Measurements from ENCODE around the gene SIRT1.
A peak's percentile ranks its signal among the peaks of the same experiment; 100 is the strongest.
"Not testable (repeated sequence)": the region's sequence is repeated elsewhere in the genome, so short reads cannot be mapped to it uniquely, and the experiment has no call there.

SIRT1 gene

DNA sequence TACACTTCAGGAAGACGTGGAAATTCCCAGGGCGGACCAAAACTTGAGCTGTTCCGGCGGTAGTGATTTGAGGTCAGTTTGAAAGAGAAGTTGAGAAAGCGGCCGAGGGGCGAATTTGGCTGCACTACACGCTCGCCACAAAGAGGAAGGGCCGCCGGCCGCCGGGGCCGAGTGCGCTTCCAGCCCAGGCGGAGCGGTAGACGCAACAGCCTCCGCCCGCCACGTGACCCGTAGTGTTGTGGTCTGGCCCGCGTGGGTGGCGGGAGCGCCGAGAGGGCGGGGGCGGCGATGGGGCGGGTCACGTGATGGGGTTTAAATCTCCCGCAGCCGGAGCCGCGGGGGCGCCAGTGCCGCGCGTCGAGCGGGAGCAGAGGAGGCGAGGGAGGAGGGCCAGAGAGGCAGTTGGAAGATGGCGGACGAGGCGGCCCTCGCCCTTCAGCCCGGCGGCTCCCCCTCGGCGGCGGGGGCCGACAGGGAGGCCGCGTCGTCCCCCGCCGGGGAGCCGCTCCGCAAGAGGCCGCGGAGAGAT lies at the start of gene SIRT1:
Gene SIRT1, plus strand, starts transcription at position 344 of the 529 bp plus-strand sequence. Its CDS starts 66 bp downstream, at position 410.
- peak within 1 kb of the TSS; percentile 54 for H3K9ac ChIP-seq (ENCODE audit: low read length)
- no peaks in the 10 kb centered on the region for H3K27me3 ChIP-seq (ENCODE audit: control insufficient read depth, insufficient read depth, low read length)
- peaks cover 6% of the 10 kb centered on the region for H3K4me1 ChIP-seq (ENCODE audit: control insufficient read depth, insufficient read depth, low read length)
- H3K36me3 ChIP-seq (ENCODE audit: control insufficient read depth, insufficient read depth, low read length) = peaks cover 8% of the 10 kb centered on the region
- H3K4me3 ChIP-seq (ENCODE audit: low read length) = peak within 1 kb of the TSS; percentile 86
- H3K27ac ChIP-seq (ENCODE audit: low read depth, low read length) = peak within 1 kb of the TSS; percentile 83

DNA sequence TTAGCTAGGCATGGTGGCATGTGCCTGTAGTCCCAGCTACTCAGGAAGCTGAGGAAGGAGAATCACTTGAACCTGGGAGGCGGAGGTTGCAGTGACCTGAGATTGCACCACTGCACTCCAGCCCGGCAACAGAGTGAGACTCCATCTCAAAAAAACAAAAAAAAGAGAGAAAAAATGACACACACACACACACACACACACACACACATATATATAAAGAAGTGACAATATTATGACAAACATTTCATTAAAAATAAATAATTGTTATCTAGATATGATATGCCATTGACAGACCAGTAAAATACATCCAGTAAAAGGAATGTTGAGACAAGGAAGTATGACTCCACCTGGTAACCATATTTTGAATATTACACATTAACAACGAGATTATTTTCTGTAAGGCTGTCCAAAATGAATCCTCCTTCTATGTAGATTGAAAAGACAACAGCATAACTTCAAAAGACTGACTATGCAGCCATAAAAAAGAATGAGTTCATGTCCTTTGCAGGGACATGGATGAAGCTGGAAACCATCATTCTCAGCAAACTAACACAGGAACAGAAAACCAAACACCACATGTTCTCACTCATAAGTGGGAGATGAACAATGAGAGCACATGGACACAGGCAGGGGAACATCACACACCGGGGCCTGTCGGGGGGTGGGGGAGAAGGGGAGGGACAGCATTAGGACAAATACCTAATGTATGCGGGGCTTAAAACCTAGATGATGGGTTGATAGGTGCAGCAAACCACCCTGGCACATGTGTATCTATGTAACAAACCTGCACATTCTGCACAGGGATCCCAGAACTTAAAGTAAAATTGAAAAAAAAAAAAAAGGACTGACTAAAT lies 48.7 kb upstream of the SIRT1 start:
- H3K4me3 ChIP-seq (ENCODE audit: low read length); H3K27me3 ChIP-seq (ENCODE audit: control insufficient read depth, insufficient read depth, low read length); H3K27ac ChIP-seq (ENCODE audit: low read depth, low read length); H3K36me3 ChIP-seq (ENCODE audit: control insufficient read depth, insufficient read depth, low read length); H3K4me1 ChIP-seq (ENCODE audit: control insufficient read depth, insufficient read depth, low read length); H3K9ac ChIP-seq (ENCODE audit: low read length): not testable (repeated sequence)

DNA sequence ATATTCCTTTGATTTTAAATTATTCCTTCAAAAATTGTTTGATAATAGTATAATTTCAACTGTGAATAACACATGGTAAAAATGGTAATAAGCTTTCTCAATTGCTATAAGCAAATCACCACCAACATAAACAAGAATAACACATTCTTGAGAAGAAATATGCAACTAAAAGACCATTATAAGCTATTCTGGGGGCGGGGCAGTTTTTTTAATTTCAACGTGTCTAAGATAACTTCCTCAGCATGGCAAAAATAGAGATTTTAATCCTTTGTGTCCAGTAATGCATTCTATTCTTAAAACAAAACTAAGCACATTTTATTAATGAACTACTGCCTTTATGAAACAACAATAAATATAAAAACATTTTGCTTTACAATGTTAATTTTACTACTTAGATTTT lies 48.0 kb upstream of the SIRT1 start:
- no peak overlapping the region for H3K9ac ChIP-seq (ENCODE audit: low read length)
- no peak overlapping the region for H3K27ac ChIP-seq (ENCODE audit: low read depth, low read length)
- no peak overlapping the region for H3K4me3 ChIP-seq (ENCODE audit: low read length)
- H3K36me3 ChIP-seq (ENCODE audit: control insufficient read depth, insufficient read depth, low read length) = no peaks in the 10 kb centered on the region
- no peaks in the 10 kb centered on the region for H3K4me1 ChIP-seq (ENCODE audit: control insufficient read depth, insufficient read depth, low read length)
- H3K27me3 ChIP-seq (ENCODE audit: control insufficient read depth, insufficient read depth, low read length) = no peaks in the 10 kb centered on the region

DNA sequence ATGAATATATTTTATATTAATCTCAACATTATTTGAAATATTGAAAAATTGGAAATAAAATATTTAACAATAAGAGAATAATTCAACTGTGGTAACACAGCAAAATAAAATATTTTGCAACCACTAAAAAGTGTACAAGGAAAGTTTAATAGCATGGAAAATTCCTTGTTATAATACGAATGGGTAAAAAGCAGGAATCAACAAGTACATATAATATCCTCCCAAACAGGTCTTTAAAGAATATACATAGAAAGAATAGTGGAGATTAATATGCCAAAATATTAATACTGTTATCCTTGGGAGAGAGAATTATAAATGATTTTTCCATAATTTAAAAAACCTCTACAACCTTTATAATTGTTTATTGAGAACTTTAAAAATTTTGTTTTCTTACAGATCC lies 47.5 kb upstream of the SIRT1 start:
- H3K36me3 ChIP-seq (ENCODE audit: control insufficient read depth, insufficient read depth, low read length) = no peaks in the 10 kb centered on the region
- no peak overlapping the region for H3K9ac ChIP-seq (ENCODE audit: low read length)
- H3K4me1 ChIP-seq (ENCODE audit: control insufficient read depth, insufficient read depth, low read length) = no peaks in the 10 kb centered on the region
- no peak overlapping the region for H3K27ac ChIP-seq (ENCODE audit: low read depth, low read length)
- no peak overlapping the region for H3K4me3 ChIP-seq (ENCODE audit: low read length)
- H3K27me3 ChIP-seq (ENCODE audit: control insufficient read depth, insufficient read depth, low read length) = no peaks in the 10 kb centered on the region

DNA sequence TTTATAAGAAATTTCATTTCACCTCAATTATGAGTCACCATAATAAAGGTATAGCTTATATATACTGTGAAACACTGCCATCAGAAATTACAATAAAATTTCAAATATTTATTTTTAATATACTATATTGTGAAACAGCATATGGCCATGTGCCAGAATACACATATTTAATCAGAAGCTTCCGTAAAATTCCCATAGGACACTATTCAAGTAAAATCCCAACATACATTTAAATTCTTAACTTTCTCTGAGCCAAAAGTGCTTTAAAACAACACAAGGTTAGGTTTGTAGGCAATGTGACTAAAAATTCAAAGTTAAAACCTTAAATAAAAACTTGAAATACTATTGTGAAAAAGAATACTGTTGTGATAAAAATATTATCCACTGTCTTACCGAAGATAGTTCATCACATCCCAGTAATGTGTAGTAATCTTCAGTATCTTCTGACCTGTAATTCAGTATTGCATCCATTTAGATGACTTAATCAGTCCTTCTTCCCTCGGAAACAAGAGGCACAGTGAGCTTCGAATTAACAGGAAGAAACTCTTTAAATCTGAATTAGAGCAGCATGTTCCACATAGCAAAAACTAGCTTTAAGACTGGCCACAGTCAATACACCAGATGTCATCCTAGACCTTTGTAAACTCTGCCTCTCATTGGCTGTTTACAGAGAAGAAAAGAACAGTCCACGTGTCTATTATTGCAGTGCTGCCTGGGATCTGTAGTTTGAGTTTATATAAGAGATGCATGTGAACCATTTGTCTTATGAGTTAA lies 46.7 kb upstream of the SIRT1 start, which contains the start of gene DNAJC12:
Gene DNAJC12, minus strand, starts transcription at position 648 of the 774 bp plus-strand sequence. Its CDS starts 177 bp downstream, at position 471.
- Histone ChIP-seq H3K27ac (ENCODE audit: low read depth, low read length) (no peak within 1 kb of the TSS), H3K27me3 (ENCODE audit: control insufficient read depth, insufficient read depth, low read length) (no peaks in the 10 kb centered on the region), H3K4me1 (ENCODE audit: control insufficient read depth, insufficient read depth, low read length) (no peaks in the 10 kb centered on the region), H3K4me3 (ENCODE audit: low read length) (peak within 1 kb of the TSS; percentile 54), H3K9ac (ENCODE audit: low read length) (no peak within 1 kb of the TSS), H3K36me3 (ENCODE audit: control insufficient read depth, insufficient read depth, low read length) (no peaks in the 10 kb centered on the region)

DNA sequence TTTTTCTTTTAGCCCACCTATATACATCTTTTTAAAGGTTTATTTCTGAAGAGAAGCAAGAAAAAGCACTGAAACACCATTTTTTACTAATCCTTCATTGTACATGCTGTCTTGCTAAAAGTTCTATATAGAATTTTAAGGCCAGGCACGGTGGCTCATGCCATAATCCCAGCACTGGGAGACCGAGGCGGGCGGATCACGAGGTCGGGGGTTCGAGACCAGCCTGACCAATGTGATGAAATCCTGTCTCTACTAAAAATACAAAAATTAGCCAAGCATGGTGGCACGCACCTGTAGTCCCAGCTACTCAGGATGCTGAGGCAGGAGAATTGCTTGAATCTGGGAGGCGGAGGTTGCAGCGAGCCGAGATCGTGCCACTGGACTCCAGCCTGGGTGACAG lies 44.9 kb upstream of the SIRT1 start:
- not testable (repeated sequence) for H3K9ac ChIP-seq (ENCODE audit: low read length); H3K4me3 ChIP-seq (ENCODE audit: low read length); H3K36me3 ChIP-seq (ENCODE audit: control insufficient read depth, insufficient read depth, low read length); H3K4me1 ChIP-seq (ENCODE audit: control insufficient read depth, insufficient read depth, low read length); H3K27me3 ChIP-seq (ENCODE audit: control insufficient read depth, insufficient read depth, low read length); H3K27ac ChIP-seq (ENCODE audit: low read depth, low read length)

DNA sequence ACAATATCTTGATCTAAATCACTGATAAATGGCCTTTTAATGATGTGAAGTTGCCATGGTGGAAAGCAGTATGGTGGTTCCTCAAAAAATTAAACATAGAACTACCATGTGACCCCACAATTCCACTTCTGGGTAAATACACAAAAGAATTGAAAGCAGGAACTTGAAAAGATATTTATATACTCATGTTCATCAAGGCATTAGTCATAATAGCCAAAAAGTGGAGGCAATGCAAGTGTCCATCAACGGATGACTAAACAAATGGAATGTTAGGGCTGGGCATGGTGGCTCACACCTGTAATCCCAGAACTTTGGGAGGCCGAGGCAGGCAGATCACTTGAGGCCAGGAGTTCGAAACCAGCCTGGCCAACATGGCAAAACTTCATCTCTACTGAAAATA lies 44.5 kb upstream of the SIRT1 start:
- H3K4me3 ChIP-seq (ENCODE audit: low read length) = no peak overlapping the region
- H3K4me1 ChIP-seq (ENCODE audit: control insufficient read depth, insufficient read depth, low read length) = no peaks in the 10 kb centered on the region
- no peaks in the 10 kb centered on the region for H3K27me3 ChIP-seq (ENCODE audit: control insufficient read depth, insufficient read depth, low read length)
- H3K27ac ChIP-seq (ENCODE audit: low read depth, low read length) = no peak overlapping the region
- H3K36me3 ChIP-seq (ENCODE audit: control insufficient read depth, insufficient read depth, low read length) = no peaks in the 10 kb centered on the region
- no peak overlapping the region for H3K9ac ChIP-seq (ENCODE audit: low read length)

DNA sequence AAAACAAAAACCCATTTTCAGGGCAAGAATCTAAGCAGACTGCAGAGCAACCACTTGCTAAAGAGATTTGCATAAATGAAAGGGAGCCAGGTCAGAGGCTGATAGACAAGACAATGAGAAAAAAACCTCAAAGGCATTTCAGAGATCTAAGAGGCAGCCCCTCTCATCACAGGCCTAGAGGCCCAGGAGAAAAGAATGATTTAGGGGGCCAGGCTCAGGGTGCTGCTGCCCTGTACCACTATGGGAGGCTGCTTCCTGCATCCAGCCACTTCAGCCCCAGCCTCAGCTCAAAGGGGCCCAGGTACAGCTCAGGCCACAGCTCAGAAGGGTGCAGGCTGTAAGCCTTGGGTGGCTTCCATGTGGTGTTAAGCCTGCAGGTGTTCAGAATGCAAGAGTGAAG lies 42.7 kb upstream of the SIRT1 start:
- Histone ChIP-seq H3K9ac (ENCODE audit: low read length) (no peak overlapping the region), H3K27ac (ENCODE audit: low read depth, low read length) (no peak overlapping the region), H3K36me3 (ENCODE audit: control insufficient read depth, insufficient read depth, low read length) (no peaks in the 10 kb centered on the region), H3K4me3 (ENCODE audit: low read length) (no peak overlapping the region), H3K4me1 (ENCODE audit: control insufficient read depth, insufficient read depth, low read length) (no peaks in the 10 kb centered on the region), H3K27me3 (ENCODE audit: control insufficient read depth, insufficient read depth, low read length) (no peaks in the 10 kb centered on the region)

DNA sequence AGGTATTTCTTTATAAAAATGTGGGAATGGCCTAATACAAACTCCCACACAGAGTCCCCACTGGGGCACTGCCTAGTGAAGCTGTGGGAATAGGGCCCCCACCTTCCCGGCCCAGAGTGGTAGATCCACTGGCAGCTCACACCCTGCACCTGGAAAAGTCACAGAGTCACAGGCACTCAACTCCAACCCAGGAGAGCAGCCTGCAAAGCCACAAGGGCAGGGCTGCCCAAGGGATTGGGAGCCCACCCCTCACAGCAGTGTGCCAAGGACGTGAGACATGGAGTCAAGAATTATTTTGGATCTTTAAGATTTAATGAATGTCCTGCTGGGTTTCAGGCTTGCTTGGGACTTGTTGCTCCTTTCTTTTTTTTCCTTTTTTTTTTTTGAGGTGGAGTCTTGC lies 41.2 kb upstream of the SIRT1 start:
- Histone ChIP-seq H3K36me3 (ENCODE audit: control insufficient read depth, insufficient read depth, low read length) (no peaks in the 10 kb centered on the region), H3K27me3 (ENCODE audit: control insufficient read depth, insufficient read depth, low read length) (no peaks in the 10 kb centered on the region), H3K9ac (ENCODE audit: low read length) (no peak overlapping the region), H3K4me1 (ENCODE audit: control insufficient read depth, insufficient read depth, low read length) (no peaks in the 10 kb centered on the region), H3K27ac (ENCODE audit: low read depth, low read length) (no peak overlapping the region), H3K4me3 (ENCODE audit: low read length) (no peak overlapping the region)

DNA sequence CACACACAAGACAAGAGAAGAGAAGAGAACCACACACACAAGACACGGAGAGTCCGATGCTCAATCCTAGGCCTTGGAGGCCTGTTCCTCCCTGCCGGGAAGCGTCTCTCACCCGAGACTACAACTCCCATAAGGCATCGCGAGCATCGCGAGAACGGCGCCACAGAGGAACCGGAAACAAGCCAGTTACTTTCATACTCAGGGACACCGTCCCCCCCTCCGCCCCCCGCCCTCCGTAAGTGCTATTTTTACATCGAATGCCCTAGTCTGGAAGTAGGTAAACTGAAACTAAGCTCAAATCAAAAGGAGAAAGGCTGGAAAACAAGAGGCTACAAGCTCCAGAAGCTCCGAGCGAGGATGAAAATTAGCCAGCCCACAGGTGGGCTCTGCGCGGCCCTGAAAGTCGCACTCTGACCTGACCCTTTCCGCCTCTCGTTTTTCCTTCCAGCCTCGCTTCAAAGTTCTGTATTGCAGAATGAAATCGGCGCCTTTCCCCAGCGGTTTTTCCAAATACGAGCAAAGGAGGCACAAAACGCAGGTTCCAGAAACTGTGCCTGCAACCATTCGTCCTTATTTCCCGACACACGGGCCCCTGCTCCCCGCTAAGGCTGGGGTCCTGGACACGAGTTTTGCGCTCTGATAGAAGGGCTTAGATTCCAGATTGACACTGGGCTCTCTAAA lies 35.0 kb upstream of the SIRT1 start:
- Histone ChIP-seq H3K4me1 (ENCODE audit: control insufficient read depth, insufficient read depth, low read length) (peaks cover 3% of the 10 kb centered on the region), H3K36me3 (ENCODE audit: control insufficient read depth, insufficient read depth, low read length) (no peaks in the 10 kb centered on the region), H3K9ac (ENCODE audit: low read length) (peak overlapping the region; percentile 90), H3K27me3 (ENCODE audit: control insufficient read depth, insufficient read depth, low read length) (no peaks in the 10 kb centered on the region), H3K4me3 (ENCODE audit: low read length) (peak overlapping the region; percentile 94), H3K27ac (ENCODE audit: low read depth, low read length) (peak overlapping the region; percentile 95)

DNA sequence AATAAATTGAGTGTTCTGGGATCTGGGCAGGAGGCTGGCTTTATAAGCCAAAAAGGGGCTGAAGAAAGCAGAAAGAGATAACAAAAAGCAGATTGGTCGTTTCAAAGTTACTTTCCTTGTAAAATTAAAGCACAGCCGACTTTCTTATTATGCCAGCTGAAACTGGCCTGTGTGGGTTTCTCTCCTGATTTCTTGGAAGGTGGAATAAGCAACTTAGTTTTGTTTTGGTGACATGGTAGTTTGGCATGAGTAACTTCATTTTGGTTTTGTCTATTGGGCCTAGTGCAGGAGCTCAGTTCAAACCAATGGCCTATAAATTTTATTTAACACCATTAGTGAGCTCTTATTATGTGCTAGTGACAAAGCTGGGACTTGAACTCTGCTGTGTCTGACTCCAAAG lies 33.3 kb upstream of the SIRT1 start:
- Histone ChIP-seq H3K36me3 (ENCODE audit: control insufficient read depth, insufficient read depth, low read length) (no peaks in the 10 kb centered on the region), H3K27me3 (ENCODE audit: control insufficient read depth, insufficient read depth, low read length) (no peaks in the 10 kb centered on the region), H3K4me1 (ENCODE audit: control insufficient read depth, insufficient read depth, low read length) (peaks cover 3% of the 10 kb centered on the region), H3K27ac (ENCODE audit: low read depth, low read length) (no peak overlapping the region), H3K4me3 (ENCODE audit: low read length) (no peak overlapping the region), H3K9ac (ENCODE audit: low read length) (no peak overlapping the region)

DNA sequence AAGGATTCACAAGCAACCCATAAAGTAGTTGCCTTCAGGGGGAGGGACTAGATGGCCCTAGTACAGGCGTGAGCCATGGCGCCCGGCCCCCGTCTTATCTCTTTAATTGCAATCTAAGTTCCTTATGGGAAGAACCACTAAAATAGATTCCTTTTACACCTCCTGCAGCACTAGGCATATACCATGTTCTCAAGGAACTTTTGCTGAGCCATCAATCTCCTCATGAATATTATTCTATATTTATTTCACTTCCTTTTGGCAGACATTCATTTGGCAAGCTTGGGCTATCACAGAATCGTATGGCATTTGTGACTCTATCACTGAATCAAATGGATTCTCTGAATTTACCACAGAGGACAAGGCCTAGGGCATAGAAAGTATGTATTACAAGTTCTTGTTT lies 31.7 kb upstream of the SIRT1 start:
- H3K4me1 ChIP-seq (ENCODE audit: control insufficient read depth, insufficient read depth, low read length) = peaks cover 3% of the 10 kb centered on the region
- H3K27ac ChIP-seq (ENCODE audit: low read depth, low read length) = no peak overlapping the region
- H3K4me3 ChIP-seq (ENCODE audit: low read length) = no peak overlapping the region
- H3K36me3 ChIP-seq (ENCODE audit: control insufficient read depth, insufficient read depth, low read length) = no peaks in the 10 kb centered on the region
- H3K27me3 ChIP-seq (ENCODE audit: control insufficient read depth, insufficient read depth, low read length) = no peaks in the 10 kb centered on the region
- H3K9ac ChIP-seq (ENCODE audit: low read length) = no peak overlapping the region

Data from rectal smooth muscle tissue (tissue), 1 donor.